GM18502 (cell line): ENCODE measurements around the gene SLC22A7.
A peak's percentile ranks its signal among the peaks of the same experiment; 100 is the strongest.
"Not testable (repeated sequence)": the region's sequence is repeated elsewhere in the genome, so short reads cannot be mapped to it uniquely, and the experiment has no call there.

Source experiments
- ATAC-seq: cut with Tn5 transposase; IDR thresholded peaks from one replicate; pipeline ENCODE4 v1.9.1; 2021; ENCODE audit warnings: mild to moderate bottlenecking; ENCODE audit not compliant: unreplicated experiment, poor library complexity

The SLC22A7 gene

GRCh38 chr6:43298565-43299337 lies 691 bp downstream of the SLC22A7 start:
- no peak for ATAC-seq

- ATAC-seq: no peak
Measured at GRCh38 chr6:43299338-43300293, 1.6 kb downstream of the SLC22A7 start.

DNA sequence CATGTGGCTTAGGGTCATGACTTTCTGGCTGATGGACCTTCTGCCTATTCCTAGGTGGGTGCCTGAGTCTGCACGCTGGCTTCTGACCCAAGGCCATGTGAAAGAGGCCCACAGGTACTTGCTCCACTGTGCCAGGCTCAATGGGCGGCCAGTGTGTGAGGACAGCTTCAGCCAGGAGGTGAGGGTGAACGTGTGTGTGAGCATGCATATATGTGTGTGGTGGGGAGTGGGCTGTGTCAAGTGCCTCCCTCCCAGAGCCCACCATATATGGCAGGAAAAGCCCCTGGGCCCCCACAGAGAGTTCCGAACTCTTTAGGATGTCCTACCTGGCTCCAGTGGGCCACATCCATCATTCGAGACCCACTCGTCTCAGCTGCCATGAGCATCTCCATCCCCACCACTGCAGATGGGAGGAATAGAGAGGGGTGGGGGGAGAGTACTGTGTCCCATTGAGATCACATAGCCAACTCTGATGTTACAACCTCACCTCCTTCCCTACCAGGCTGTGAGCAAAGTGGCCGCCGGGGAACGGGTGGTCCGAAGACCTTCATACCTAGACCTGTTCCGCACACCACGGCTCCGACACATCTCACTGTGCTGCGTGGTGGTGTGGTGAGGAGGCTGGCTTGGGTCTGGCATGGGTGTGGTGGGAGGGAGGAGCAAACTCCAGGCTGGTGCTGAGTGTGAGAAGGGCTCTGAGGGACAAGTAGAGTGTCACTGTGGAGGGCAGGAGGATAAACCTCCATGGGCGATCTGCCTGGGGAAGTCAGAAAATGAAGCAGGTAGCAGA lies 3.2 kb downstream of the SLC22A7 start:
- no peak for ATAC-seq

DNA sequence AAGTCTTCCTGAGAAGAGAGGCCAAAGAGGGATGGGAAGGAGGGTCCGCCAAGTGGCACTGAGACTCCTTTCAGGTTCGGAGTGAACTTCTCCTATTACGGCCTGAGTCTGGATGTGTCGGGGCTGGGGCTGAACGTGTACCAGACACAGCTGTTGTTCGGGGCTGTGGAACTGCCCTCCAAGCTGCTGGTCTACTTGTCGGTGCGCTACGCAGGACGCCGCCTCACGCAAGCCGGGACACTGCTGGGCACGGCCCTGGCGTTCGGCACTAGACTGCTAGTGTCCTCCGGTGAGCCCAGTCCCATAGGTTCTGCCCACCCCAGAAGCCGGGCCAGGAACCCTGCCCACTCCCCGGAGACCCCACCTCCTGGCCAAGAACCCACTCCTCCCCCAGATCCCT lies 4.1 kb downstream of the SLC22A7 start:
- no peak for ATAC-seq

- ATAC-seq: not testable (repeated sequence)
Measured at GRCh38 chr6:43303006-43303405, 4.9 kb downstream of the SLC22A7 start.

- ATAC-seq: no peak
Measured at GRCh38 chr6:43303751-43304331, 5.8 kb downstream of the SLC22A7 start.

GRCh38 chr6:43304361-43304760 lies 6.3 kb downstream of the SLC22A7 start:
- ATAC-seq: no peak

DNA sequence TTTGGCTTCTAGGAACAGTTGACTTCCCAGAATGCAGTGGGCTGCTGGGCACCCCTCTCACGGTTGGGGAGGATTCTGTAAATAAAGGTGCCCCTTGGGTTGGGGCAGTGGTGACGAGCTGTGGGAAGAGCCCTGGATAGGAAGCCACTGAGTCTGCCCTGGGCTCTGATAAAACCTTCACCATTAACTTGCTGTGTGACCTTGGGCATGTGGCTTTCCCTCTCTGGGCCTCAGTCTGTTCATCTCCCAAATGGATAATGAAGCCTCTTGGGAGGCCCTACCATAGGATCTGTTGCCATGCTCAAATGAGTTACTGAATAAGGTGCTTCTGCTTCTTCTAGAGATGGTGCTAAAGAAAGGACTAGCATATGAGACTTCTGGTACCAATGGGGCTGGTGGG lies 6.8 kb downstream of the SLC22A7 start:
- ATAC-seq: no peak

GRCh38 chr6:43306086-43306485 lies 8.0 kb downstream of the SLC22A7 start:
- ATAC-seq: no peak

DNA sequence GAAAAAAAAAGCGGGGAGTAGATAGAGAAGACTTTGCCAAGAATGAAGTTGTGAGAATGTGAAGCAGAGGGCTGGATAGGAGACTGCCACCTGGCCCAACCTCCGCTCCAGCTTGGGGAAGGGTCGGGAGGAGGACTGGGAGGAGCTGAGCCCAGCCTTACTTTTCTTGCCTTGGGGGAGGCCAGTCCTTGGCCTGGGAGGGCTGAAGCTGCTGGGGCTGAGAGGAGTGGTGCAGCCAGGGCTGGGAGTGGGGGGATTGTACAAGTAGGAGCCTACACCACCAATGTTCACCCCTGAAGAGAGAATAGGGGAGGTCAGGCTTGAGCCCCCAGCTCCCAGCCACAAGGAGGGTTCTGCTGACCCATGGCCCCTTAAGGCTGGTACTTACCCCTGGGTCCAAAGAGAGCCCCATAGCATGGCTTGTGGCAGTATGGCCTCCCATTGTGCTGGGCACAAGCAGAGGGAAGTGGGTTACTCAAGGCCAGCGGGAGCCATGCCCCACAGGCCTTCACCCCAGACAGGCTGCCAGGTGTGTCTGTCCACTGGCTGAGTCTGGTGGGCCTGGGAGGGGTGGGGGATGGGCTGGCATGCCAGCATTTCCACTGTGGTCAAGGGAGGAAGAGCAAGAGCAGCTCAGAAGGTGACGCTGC lies 9.5 kb downstream of the SLC22A7 start:
- no peak for ATAC-seq

- ATAC-seq: peak; percentile 57
Measured at GRCh38 chr6:43308101-43308989, 10.3 kb downstream of the SLC22A7 start, which contains the start of gene CRIP3. TSS of gene CRIP3 (minus strand) at chr6:43308826. CDS start at chr6:43308792, 34 bp downstream.

DNA sequence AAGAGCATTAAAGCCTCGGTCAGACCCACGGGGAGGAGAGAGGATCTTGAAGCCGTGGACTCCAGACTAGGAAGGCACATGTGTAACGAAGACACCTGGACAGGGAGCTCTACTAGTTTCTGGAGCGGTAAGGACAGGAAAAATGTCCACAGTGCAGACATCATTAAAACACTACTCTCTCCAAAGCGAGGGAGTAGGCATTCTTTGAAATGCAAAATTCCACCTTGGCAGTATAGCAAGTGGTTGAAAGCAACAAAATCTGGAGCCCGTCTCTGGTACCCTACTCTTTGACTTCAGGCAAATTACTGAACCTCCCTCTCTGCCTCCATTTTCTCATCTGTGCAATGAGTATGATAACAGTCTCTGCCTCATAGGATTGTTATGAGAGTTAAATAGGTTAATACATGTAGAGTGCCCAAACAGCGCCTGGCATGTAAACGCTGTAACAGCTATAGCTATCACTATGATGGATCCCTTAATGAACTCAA lies 11.0 kb downstream of the SLC22A7 start:
- ATAC-seq: peak; percentile 16

DNA sequence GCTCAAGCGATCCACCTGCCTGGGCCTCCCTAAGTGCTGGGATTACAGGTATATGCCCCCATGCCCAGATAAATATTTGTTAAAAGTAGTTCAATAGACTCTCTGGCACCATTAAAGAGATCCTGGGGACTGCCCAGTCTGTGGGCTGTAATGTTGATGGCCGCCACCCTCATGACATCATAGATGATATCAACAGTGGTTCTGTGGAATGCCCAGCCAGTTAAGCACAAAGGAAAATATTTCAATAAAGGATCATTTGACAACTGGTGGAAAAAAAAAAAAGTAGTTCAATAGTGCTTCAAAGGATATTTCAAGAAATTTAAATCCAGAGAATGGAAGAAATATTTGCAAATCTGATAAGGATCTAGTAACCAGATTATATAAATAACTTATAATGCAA lies 12.1 kb downstream of the SLC22A7 start:
- ATAC-seq: no peak

GRCh38 chr6:43310624-43311023 lies 12.6 kb downstream of the SLC22A7 start:
- ATAC-seq: no peak

DNA sequence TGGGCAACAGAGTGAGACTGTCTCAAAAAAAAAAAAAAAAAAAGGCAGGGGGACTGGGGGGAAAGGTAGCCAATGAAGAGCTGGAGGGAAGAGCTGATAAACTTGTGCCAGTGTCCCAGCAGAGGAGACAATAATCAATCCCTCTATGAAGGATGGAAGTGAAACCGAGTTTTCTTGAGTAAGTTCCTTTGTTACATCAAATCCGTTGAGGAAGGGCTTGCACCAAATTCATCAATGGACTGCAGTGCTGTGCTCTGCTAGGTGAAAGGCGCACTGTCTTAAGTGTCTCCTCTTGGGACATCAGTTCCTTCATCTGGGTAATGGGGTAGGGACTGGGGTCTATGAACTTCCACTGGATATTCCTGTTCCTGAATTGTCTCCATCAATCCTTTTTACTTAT lies 13.6 kb downstream of the SLC22A7 start:
- no peak for ATAC-seq

GRCh38 chr6:43313813-43314212 lies 15.8 kb downstream of the SLC22A7 start:
- ATAC-seq: no peak

DNA sequence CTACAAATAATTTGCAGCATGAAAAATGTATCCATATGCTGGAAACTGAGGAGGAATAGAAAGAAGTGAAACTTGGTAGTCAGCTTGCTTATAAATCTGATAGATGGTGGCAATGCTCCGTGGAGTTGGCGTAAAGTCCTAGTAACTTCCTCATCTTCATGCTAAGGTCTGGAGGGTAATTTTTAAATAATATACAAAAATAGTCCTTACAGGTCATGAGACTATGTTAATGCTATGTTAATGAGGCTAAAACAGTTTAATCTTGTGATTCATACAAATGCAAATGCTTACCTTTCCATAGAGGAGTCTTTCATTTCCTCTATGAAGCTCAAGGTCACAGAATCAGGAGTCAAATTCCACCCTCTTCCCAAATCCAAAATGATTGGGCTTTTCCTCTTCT lies 20.0 kb downstream of the SLC22A7 start:
- no peak for ATAC-seq

GRCh38 chr6:43325876-43326275 lies 27.8 kb downstream of the SLC22A7 start:
- ATAC-seq: no peak
